SK-N-SH (cell line): Measurements from ENCODE around the gene PARD3B. TPM values are rescaled to one million over a fixed set of nuclear protein-coding genes. Genes with fewer than 3 reads are reported as not detected.

Source experiments
- CTCF ChIA-PET: fragments of 300-600, 350-600 bp; formaldehyde crosslinking; extraction: SDS; loops from one replicate; lab custom pipeline; 2021; lab: Yijun Ruan, JAX
- POLR2A ChIA-PET: fragments of 350-600 bp; sonication (Branson Sonifier 250); formaldehyde crosslinking; extraction: SDS; loops from one replicate; lab custom pipeline; 2020; ENCODE audit warnings: antibody characterized with exemption, inconsistent platforms; lab: Yijun Ruan, JAX
- DNase-seq: peaks from one replicate; pipeline ENCODE4 v3.0.0; 2012
- H2AFZ ChIP-seq: fragments of 200-600 bp; sonication (generic); 2 replicates; pipeline ENCODE4 v1.8.1; 2016; ENCODE audit warnings: antibody characterized with exemption, mild to moderate bottlenecking, low read depth
- H3F3A ChIP-seq: fragments of 200-600 bp; sonication (generic); replicated peaks from 2 replicates; pipeline ENCODE3; 2016; ENCODE audit warnings: antibody characterized with exemption, mild to moderate bottlenecking; ENCODE audit not compliant: insufficient read depth
- H3K27ac ChIP-seq, 2 experiments: fragments of 200-500 bp in 1 of 2; fragments of 200-600 bp in 1 of 2; sonication (Bioruptor generic) in 1 of 2; sonication (generic), shearing (Covaris generic) in 1 of 2; 2 replicates each; pipeline versions ENCODE4 v1.5.1 to v1.6.1; 2014 to 2016; ENCODE audit warnings: low read depth in 2 of 2, inconsistent platforms in 1 of 2, low read length in 1 of 2, mild to moderate bottlenecking in 1 of 2, mixed read lengths in 1 of 2
- H3K27me3 ChIP-seq: fragments of 200-600 bp; sonication (generic), shearing (Covaris generic); 2 replicates; pipeline ENCODE4 v1.6.1; 2016; ENCODE audit warnings: mixed run types; ENCODE audit not compliant: insufficient read depth
- H3K36me3 ChIP-seq, 2 experiments: fragments of 200-500 bp in 1 of 2; fragments of 200-600 bp in 1 of 2; sonication (Bioruptor generic) in 1 of 2; sonication (generic) in 1 of 2; replicated peaks in 1 of 2; 2 replicates each; pipeline versions ENCODE3 to v1.5.1; 2014 to 2016; ENCODE audit warnings: low read length in 1 of 2, mild to moderate bottlenecking in 1 of 2; ENCODE audit not compliant: insufficient read depth in 2 of 2, control insufficient read depth in 1 of 2
- H3K4me1 ChIP-seq, 2 experiments: fragments of 200-500 bp in 1 of 2; fragments of 200-600 bp in 1 of 2; sonication (Bioruptor generic) in 1 of 2; sonication (generic), shearing (Covaris generic) in 1 of 2; 2 replicates each; pipeline versions ENCODE4 v1.5.1 to v1.6.1; 2014 to 2016; ENCODE audit warnings: low read depth in 1 of 2, low read length in 1 of 2, mixed run types in 1 of 2; ENCODE audit not compliant: insufficient read depth in 2 of 2, control insufficient read depth in 1 of 2
- H3K4me2 ChIP-seq: fragments of 200-600 bp; sonication (generic), shearing (Covaris generic); 2 replicates; pipeline ENCODE4 v1.6.1; 2017; ENCODE audit warnings: mixed run types
- H3K4me3 ChIP-seq, 2 experiments: fragments of 200-500 bp in 1 of 2; fragments of 200-600 bp in 1 of 2; sonication (Bioruptor generic) in 1 of 2; sonication (generic), shearing (Covaris generic) in 1 of 2; 2 replicates each; pipeline versions ENCODE4 v1.5.1 to v1.8.1; 2014 to 2016; ENCODE audit warnings: low read depth in 2 of 2, inconsistent platforms in 1 of 2, low read length in 1 of 2, mild to moderate bottlenecking in 1 of 2, mixed read lengths in 1 of 2, moderate library complexity in 1 of 2
- H3K79me2 ChIP-seq: fragments of 200-600 bp; sonication (generic); 2 replicates; pipeline ENCODE4 v1.8.1; 2017; ENCODE audit warnings: mild to moderate bottlenecking; ENCODE audit not compliant: insufficient read depth
- H3K9ac ChIP-seq: fragments of 200-600 bp; sonication (generic); 2 replicates; pipeline ENCODE4 v1.6.1; 2017; ENCODE audit warnings: mixed run types
- H3K9me2 ChIP-seq: fragments of 200-600 bp; sonication (generic); 2 replicates; pipeline ENCODE4 v1.6.1; 2017; ENCODE audit warnings: mixed run types
- H3K9me3 ChIP-seq: fragments of 200-600 bp; sonication (generic); 2 replicates; pipeline ENCODE4 v1.6.1; 2017; ENCODE audit warnings: mixed run types, mild to moderate bottlenecking, moderate library complexity
- H4K20me1 ChIP-seq: fragments of 200-600 bp; sonication (generic); 2 replicates; pipeline ENCODE4 v1.6.1; 2017; ENCODE audit warnings: mild to moderate bottlenecking, mixed run types; ENCODE audit not compliant: insufficient read depth
- EP300 ChIP-seq, 2 experiments: IDR thresholded peaks; 2 replicates each; pipeline versions ENCODE4 v1.4.0 to v1.6.1; 2012; ENCODE audit warnings: borderline replicate concordance in 1 of 2, low read depth in 1 of 2, low read length in 1 of 2
- EZH2phosphoT487 ChIP-seq: fragments of 200-600 bp; sonication (generic); IDR thresholded peaks from 2 replicates; pipeline ENCODE4 v1.6.1; 2017; ENCODE audit warnings: low read depth, mixed run types, mild to moderate bottlenecking, antibody characterized with exemption, moderate library complexity, borderline replicate concordance
- FOSL2 ChIP-seq: IDR thresholded peaks from 2 replicates; pipeline ENCODE4 v1.4.0; 2012; ENCODE audit warnings: low read depth, mild to moderate bottlenecking, moderate library complexity, borderline replicate concordance
- JUND ChIP-seq: IDR thresholded peaks from 2 replicates; pipeline ENCODE4 v1.4.0; 2012
- MAX ChIP-seq: IDR thresholded peaks from 2 replicates; pipeline ENCODE4 v1.4.0; 2012; ENCODE audit warnings: low read depth
- MXI1 ChIP-seq: IDR thresholded peaks from 2 replicates; pipeline ENCODE4 v1.6.1; 2012; ENCODE audit warnings: mild to moderate bottlenecking, low read depth, low read length, improper control_type of control experiment
- NFIC ChIP-seq: IDR thresholded peaks from 2 replicates; pipeline ENCODE4 v1.4.0; 2012; ENCODE audit warnings: borderline replicate concordance
- NRF1 ChIP-seq: IDR thresholded peaks from 2 replicates; pipeline ENCODE4 v1.6.1; 2012; ENCODE audit warnings: low read depth, mild to moderate bottlenecking, low read length
- PBX3 ChIP-seq: IDR thresholded peaks from 2 replicates; pipeline ENCODE4; 2012
- SIN3A ChIP-seq: IDR thresholded peaks from 2 replicates; pipeline ENCODE4 v1.6.1; 2012; ENCODE audit warnings: low read depth, mild to moderate bottlenecking, low read length, moderate library complexity, borderline replicate concordance
- TAF1 ChIP-seq: IDR thresholded peaks from 2 replicates; pipeline ENCODE4 v1.6.1; 2012; ENCODE audit warnings: low read depth, mild to moderate bottlenecking, low read length, moderate library complexity, borderline replicate concordance
- TCF12 ChIP-seq: IDR thresholded peaks from 2 replicates; pipeline ENCODE4 v1.4.0; 2012
- TEAD4 ChIP-seq: IDR thresholded peaks from 2 replicates; pipeline ENCODE4 v1.4.0; 2012; ENCODE audit warnings: mild to moderate bottlenecking, borderline replicate concordance; ENCODE audit not compliant: insufficient read depth
- USF2 ChIP-seq: fragments of 150-350 bp; IDR thresholded peaks from 2 replicates; pipeline ENCODE4 v1.6.1; 2017; ENCODE audit warnings: antibody characterized with exemption, low read length, low read depth, borderline replicate concordance
- YY1 ChIP-seq: IDR thresholded peaks from 2 replicates; pipeline ENCODE4 v1.4.0; 2012; ENCODE audit warnings: low read depth, mild to moderate bottlenecking
- WGBS: methylation state at CpG from one replicate; pipeline ENCODE4 v1.1.6; 2017; ENCODE audit warnings: low lambda C conversion rate; 5-methylcytosine and 5-hydroxymethylcytosine counted together
- polyA plus RNA-seq, 3 experiments: library from polyadenylated mRNA; depleted of rRNA; stranded (reverse); fragments of >200 nt; gene quantifications; 2 replicates each; pipeline ENCODE4 v1.2.3, GENCODE V29; 2012

Gene PARD3B
- polyA plus RNA-seq, 1 of the 3 experiments (the other 2 are of a cell fraction), result 0.87 TPM

- TF ChIP-seq TEAD4 (peak; percentile 66; the same call in 1 of the 2 replicates), SIN3A (no peak), EZH2phosphoT487 (no peak), NFIC (peak; percentile 60), JUND (0 out of 2 replicates have a peak, but pooled peaks have one; percentile 6), TCF12 (peak; percentile 63), USF2 (no peak), TAF1 (no peak), FOSL2 (peak; percentile 25; the same call in 1 of the 2 replicates), MAX (0 out of 2 replicates have a peak, but pooled peaks have one; percentile 25), NRF1 (no peak), YY1 (peak; percentile 57; the same call in 1 of the 2 replicates), MXI1 (no peak), EP300 (IDR thresholded peaks at IDR 0.05; ENCODE audit: borderline replicate concordance in 1 of 2, low read depth in 1 of 2, low read length in 1 of 2) (peak in 1 of 2 experiments; percentile 20; a peak in 1 of 4 replicates), PBX3 (peak; percentile 61; the same call in 1 of the 2 replicates)
- TF ChIP-seq, all 33 proteins: peak for 9
- peaks cover 15% of the 10 kb centered on the region for H3F3A ChIP-seq
- no peaks in the 10 kb centered on the region for H3K9me2 ChIP-seq
- no peak for DNase-seq
- no peaks in the 10 kb centered on the region for H3K27me3 ChIP-seq
- no peak overlapping the region for H3K9ac ChIP-seq
- ChIA-PET CTCF (no interaction called here), POLR2A (no interaction called here)
- no peak overlapping the region for H3K4me3 ChIP-seq
- no peaks in the 10 kb centered on the region for H4K20me1 ChIP-seq
- peaks cover 9 to 10% of the 10 kb centered on the region in 2 experiments; a peak in 2 of 4 replicates for H3K4me1 ChIP-seq
- H3K36me3 ChIP-seq, result no peaks in the 10 kb centered on the region
- no peaks in the 10 kb centered on the region for H3K9me3 ChIP-seq
- peak overlapping the region; percentile 40 to 67; a peak in 3 of 4 replicates for H3K27ac ChIP-seq
- H2AFZ ChIP-seq, result peak overlapping the region; percentile 73
- no peaks in the 10 kb centered on the region for H3K79me2 ChIP-seq
- 14% methylated on average over 3 of the region's 3 CpGs for WGBS
- H3K4me2 ChIP-seq, result peak overlapping the region; percentile 36; the same call in 1 of the 2 replicates
Measured at GRCh38 chr2:205198140-205198525, 652.9 kb downstream of the PARD3B start.
